ENCODE measurements around the gene KCNE4. TPM values are rescaled to one million over a fixed set of nuclear protein-coding genes. Genes with fewer than 3 reads are reported as not detected.

KCNE4 gene
- total RNA-seq, 4 donors from 2014 or later = 9.8 to 52.8 (median 25.4) TPM

GRCh38 chr2:223057569-223057968, 5.6 kb downstream of the KCNE4 start:
- Histone ChIP-seq H3K4me3 (no peak overlapping the region), H3K27ac (peak overlapping the region; percentile 83 to 97), H3K4me1 (peaks cover 0 to 7% of the 10 kb centered on the region in 2 donors), H3K27me3 (no peaks in the 10 kb centered on the region), H3K9me3 (no peaks in the 10 kb centered on the region), H3K36me3 (no peaks in the 10 kb centered on the region)
- TF ChIP-seq, protein P1, sequence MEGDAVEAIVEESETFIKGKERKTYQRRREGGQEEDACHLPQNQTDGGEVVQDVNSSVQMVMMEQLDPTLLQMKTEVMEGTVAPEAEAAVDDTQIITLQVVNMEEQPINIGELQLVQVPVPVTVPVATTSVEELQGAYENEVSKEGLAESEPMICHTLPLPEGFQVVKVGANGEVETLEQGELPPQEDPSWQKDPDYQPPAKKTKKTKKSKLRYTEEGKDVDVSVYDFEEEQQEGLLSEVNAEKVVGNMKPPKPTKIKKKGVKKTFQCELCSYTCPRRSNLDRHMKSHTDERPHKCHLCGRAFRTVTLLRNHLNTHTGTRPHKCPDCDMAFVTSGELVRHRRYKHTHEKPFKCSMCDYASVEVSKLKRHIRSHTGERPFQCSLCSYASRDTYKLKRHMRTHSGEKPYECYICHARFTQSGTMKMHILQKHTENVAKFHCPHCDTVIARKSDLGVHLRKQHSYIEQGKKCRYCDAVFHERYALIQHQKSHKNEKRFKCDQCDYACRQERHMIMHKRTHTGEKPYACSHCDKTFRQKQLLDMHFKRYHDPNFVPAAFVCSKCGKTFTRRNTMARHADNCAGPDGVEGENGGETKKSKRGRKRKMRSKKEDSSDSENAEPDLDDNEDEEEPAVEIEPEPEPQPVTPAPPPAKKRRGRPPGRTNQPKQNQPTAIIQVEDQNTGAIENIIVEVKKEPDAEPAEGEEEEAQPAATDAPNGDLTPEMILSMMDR (IDR thresholded peaks at IDR 0.05) = no peak
- no peak for TF ChIP-seq POLR2A (IDR thresholded peaks at IDR 0.05)
- intact Hi-C loops (cut with DNase I; ENCODE audit: low total_unique reads) = no loop called here
- no peak for DNase-seq

DNA sequence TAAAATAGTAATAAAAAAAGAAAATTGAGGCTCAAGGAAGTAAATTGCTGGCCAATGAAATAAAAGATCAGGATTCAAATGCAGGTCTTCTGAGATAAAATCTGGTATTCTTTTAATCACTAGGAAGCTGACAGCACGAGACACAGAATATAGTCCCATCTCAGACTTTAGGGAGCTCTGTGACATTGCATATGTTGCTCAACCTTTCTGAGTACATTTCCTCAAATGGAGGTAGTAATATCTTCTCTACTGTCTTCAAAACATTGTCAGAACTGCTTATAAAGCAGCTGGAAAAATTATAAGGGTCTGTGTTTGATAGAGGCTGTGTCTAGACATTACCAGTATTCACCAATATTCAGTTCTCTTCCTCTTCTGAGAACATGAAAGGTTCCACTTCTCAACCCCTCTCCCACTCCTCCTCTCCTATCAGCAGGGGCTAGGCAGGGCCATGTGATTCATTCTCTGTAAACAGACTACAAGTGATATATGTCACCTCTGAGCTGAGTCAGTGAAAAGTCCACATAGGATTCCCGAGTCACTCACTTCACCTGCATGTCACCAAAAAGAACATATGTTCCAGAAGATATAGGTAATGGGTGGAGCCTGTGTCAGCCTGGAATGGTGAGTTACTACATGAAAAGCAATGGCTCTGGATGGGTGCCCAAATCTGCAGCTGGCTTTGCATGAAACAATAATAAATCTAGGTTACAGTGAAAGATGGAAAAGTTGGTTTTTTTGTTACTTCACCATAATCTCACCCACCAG, 7.1 kb downstream of the KCNE4 start:
- no peaks in the 10 kb centered on the region for H3K27me3 ChIP-seq
- DNase-seq = no peak
- TF ChIP-seq, protein P1 (IDR thresholded peaks at IDR 0.05) = no peak
- no peak for TF ChIP-seq POLR2A (IDR thresholded peaks at IDR 0.05)
- peaks cover 0 to 7% of the 10 kb centered on the region in 2 donors for H3K4me1 ChIP-seq
- H3K4me3 ChIP-seq = no peak overlapping the region
- H3K27ac ChIP-seq = peak overlapping the region in 1 of 2 donors; percentile 18
- no peaks in the 10 kb centered on the region for H3K9me3 ChIP-seq
- no peaks in the 10 kb centered on the region for H3K36me3 ChIP-seq
- intact Hi-C loops (cut with DNase I; ENCODE audit: low total_unique reads) = no loop called here

DNA sequence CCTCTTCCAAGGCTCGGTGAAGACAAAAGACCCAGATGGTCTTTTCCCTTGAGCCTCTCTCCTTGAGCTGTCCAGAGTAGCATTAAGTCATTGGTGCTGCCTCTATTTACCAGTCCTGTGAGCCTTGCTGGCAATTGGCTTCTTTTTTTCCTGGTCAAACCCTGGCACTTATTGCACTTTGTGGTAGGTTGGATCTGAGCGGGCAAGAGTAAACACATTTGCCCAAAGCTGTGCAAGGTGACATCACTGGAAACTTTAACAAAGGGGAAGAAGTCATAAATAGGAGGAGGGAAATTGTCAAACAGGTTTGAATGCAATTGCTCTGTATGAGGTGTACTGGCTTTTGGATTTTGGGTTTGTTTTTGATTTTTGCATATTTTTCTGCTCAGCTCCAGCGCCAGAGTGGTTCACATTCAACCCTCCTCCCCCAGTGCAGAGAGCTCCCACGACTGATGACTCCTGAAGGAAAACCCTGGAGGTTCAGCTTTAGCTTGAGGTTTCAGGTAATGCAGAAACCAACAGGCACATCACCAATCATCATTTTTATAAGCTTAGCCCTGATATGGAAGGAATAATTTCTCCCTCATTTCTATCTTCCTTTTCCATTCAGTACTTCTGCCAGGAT, 8.3 kb downstream of the KCNE4 start:
- TF ChIP-seq POLR2A (IDR thresholded peaks at IDR 0.05) = no peak
- TF ChIP-seq, protein P1 (IDR thresholded peaks at IDR 0.05) = no peak
- Histone ChIP-seq H3K27ac (peak overlapping the region in 1 of 2 donors; percentile 34), H3K9me3 (no peaks in the 10 kb centered on the region), H3K4me3 (no peak overlapping the region), H3K36me3 (no peaks in the 10 kb centered on the region), H3K27me3 (no peaks in the 10 kb centered on the region), H3K4me1 (peaks cover 0 to 7% of the 10 kb centered on the region in 2 donors)
- intact Hi-C loops (cut with DNase I; ENCODE audit: low total_unique reads) = no loop called here
- DNase-seq = no peak

DNA sequence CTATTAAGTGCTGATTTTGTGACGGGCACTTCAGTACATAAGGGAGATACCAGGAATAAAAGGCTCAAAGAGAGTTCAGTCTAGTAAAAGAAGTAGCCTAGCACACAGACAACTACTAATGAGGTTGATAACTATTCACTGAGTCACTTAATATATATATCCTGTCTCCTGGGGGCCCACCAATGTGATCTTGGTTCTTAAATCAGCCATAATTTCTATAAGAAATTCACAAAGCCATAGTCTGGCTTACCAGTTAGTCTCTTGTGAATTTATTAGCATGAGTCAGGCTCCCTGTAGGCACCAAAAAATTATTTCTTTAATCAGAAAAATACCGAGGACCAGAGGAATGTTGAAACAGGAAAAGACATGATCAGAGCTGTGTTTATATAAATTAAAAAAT, 10.4 kb downstream of the KCNE4 start:
- peak overlapping the region in 1 of 2 donors; percentile 21 for H3K27ac ChIP-seq
- TF ChIP-seq, protein P1 (IDR thresholded peaks at IDR 0.05) = no peak
- no peak for TF ChIP-seq POLR2A (IDR thresholded peaks at IDR 0.05)
- peaks cover 0 to 4% of the 10 kb centered on the region in 2 donors for H3K4me1 ChIP-seq
- H3K27me3 ChIP-seq = no peaks in the 10 kb centered on the region
- H3K36me3 ChIP-seq = peaks cover 0 to 4% of the 10 kb centered on the region in 2 donors
- no peak for DNase-seq
- intact Hi-C loops (cut with DNase I; ENCODE audit: low total_unique reads) = no loop called here
- no peaks in the 10 kb centered on the region for H3K9me3 ChIP-seq
- H3K4me3 ChIP-seq = no peak overlapping the region

DNA sequence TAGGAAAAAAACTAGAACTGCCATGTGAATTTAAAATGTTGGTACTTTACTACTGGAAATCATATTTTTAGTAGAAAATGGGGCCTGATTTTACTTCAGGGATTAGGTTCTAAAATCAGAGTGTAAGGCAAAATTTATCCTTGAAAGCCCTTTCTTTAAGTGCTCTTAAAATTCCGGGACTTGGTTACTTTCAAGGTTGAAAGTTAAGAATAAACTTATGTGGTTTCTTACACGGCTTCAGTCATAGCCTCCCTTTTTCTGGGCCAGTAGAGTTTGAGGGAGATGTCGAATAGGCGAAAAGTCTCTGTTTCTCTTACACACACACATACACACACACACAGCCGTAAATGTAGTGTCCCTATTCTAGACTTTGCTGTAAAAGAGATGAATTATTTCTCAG, 13.1 kb downstream of the KCNE4 start:
- no peak for TF ChIP-seq POLR2A (IDR thresholded peaks at IDR 0.05)
- TF ChIP-seq, protein P1 (IDR thresholded peaks at IDR 0.05) = no peak
- intact Hi-C loops (cut with DNase I; ENCODE audit: low total_unique reads) = no loop called here
- Histone ChIP-seq H3K27me3 (no peaks in the 10 kb centered on the region), H3K4me3 (no peak overlapping the region), H3K27ac (no peak overlapping the region), H3K4me1 (no peaks in the 10 kb centered on the region), H3K36me3 (peaks cover 0 to 4% of the 10 kb centered on the region in 2 donors), H3K9me3 (no peaks in the 10 kb centered on the region)
- no peak for DNase-seq
